Measurements from ENCODE around the gene MST1. TPM values are rescaled to one million over a fixed set of nuclear protein-coding genes. Genes with fewer than 3 reads are reported as not detected.

MST1 gene
- total RNA-seq, 6 donors from 2014 or later, result 8.9 to 58.7 (median 18.1) TPM

- 93 to 97% methylated on average over 9 to 32 of the region's 34 CpGs for WGBS, 2 donors
- no peaks in the 10 kb centered on the region for H3K36me3 ChIP-seq
- no peaks in the 10 kb centered on the region for H3K4me1 ChIP-seq
- H3K4me3 ChIP-seq, result no peak overlapping the region
- H3K27me3 ChIP-seq, result no peaks in the 10 kb centered on the region
- ATAC-seq (ENCODE audit: low FRiP score in 2 of 2) (no peak), DNase-seq (peak in 1 of 2 donors; percentile 77)
- H3K27ac ChIP-seq, result no peak overlapping the region
- no peak for TF ChIP-seq CTCF (IDR thresholded peaks at IDR 0.05)
- no peak for TF ChIP-seq POLR2A (IDR thresholded peaks at IDR 0.05)
- TF ChIP-seq EP300 (IDR thresholded peaks at IDR 0.05), result no peak
- no peak for TF ChIP-seq POLR2AphosphoS5 (IDR thresholded peaks at IDR 0.05)
- H3K9me3 ChIP-seq, result no peaks in the 10 kb centered on the region
These were observed 26.4 kb downstream of the MST1 start for GRCh38 chr3:49662720-49663413.

- ATAC-seq (ENCODE audit: low FRiP score in 2 of 2) (no peak), DNase-seq (no peak)
- H3K36me3 ChIP-seq, result no peaks in the 10 kb centered on the region
- no peak overlapping the region for H3K4me3 ChIP-seq
- no peaks in the 10 kb centered on the region for H3K27me3 ChIP-seq
- no peaks in the 10 kb centered on the region for H3K4me1 ChIP-seq
- no peaks in the 10 kb centered on the region for H3K9me3 ChIP-seq
- no peak for TF ChIP-seq POLR2A (IDR thresholded peaks at IDR 0.05)
- TF ChIP-seq EP300 (IDR thresholded peaks at IDR 0.05), result no peak
- no peak for TF ChIP-seq CTCF (IDR thresholded peaks at IDR 0.05)
- TF ChIP-seq POLR2AphosphoS5 (IDR thresholded peaks at IDR 0.05), result no peak
- no peak overlapping the region for H3K27ac ChIP-seq
- 87 to 90% methylated on average over 19 to 22 of the region's 22 CpGs for WGBS, 2 donors
These were observed 27.3 kb downstream of the MST1 start for GRCh38 chr3:49662021-49662420.

- ATAC-seq (ENCODE audit: low FRiP score in 2 of 2), result no peak
These were observed 28.0 kb downstream of the MST1 start for GRCh38 chr3:49661281-49661680.

GRCh38 chr3:49659756-49660155, 29.5 kb downstream of the MST1 start:
- no peaks in the 10 kb centered on the region for H3K9me3 ChIP-seq
- no peak for DNase-seq
- no peaks in the 10 kb centered on the region for H3K27me3 ChIP-seq
- H3K36me3 ChIP-seq, result no peaks in the 10 kb centered on the region
- no peak overlapping the region for H3K4me3 ChIP-seq
- H3K27ac ChIP-seq, result no peak overlapping the region
- 77 to 78% methylated on average over 4 of the region's 4 CpGs for WGBS, 2 donors
- no peak for ATAC-seq (ENCODE audit: low FRiP score in 2 of 2)
- H3K4me1 ChIP-seq, result no peaks in the 10 kb centered on the region
- TF ChIP-seq POLR2AphosphoS5 (IDR thresholded peaks at IDR 0.05) (no peak), POLR2A (IDR thresholded peaks at IDR 0.05) (no peak), EP300 (IDR thresholded peaks at IDR 0.05) (no peak), CTCF (IDR thresholded peaks at IDR 0.05) (no peak)

More at GRCh38 chr3:49661281-49661680, 28.0 kb downstream of the MST1 start:
- DNase-seq, result no peak
- Histone ChIP-seq H3K27ac (no peak overlapping the region), H3K4me3 (no peak overlapping the region), H3K4me1 (no peaks in the 10 kb centered on the region), H3K36me3 (no peaks in the 10 kb centered on the region), H3K27me3 (no peaks in the 10 kb centered on the region), H3K9me3 (no peaks in the 10 kb centered on the region)
- TF ChIP-seq POLR2A (IDR thresholded peaks at IDR 0.05) (no peak), EP300 (IDR thresholded peaks at IDR 0.05) (no peak), CTCF (IDR thresholded peaks at IDR 0.05) (no peak), POLR2AphosphoS5 (IDR thresholded peaks at IDR 0.05) (no peak)
- 87 to 89% methylated on average over 13 to 14 of the region's 14 CpGs for WGBS, 2 donors

GRCh38 chr3:49658711-49659110, 30.6 kb downstream of the MST1 start:
- TF ChIP-seq POLR2AphosphoS5 (IDR thresholded peaks at IDR 0.05), result no peak
- TF ChIP-seq CTCF (IDR thresholded peaks at IDR 0.05), result no peak
- no peak for TF ChIP-seq POLR2A (IDR thresholded peaks at IDR 0.05)
- TF ChIP-seq EP300 (IDR thresholded peaks at IDR 0.05), result no peak
- no peaks in the 10 kb centered on the region for H3K36me3 ChIP-seq
- no peaks in the 10 kb centered on the region for H3K4me1 ChIP-seq
- H3K27ac ChIP-seq, result no peak overlapping the region
- ATAC-seq (ENCODE audit: low FRiP score in 2 of 2) (no peak), DNase-seq (no peak)
- no peak overlapping the region for H3K4me3 ChIP-seq
- no peaks in the 10 kb centered on the region for H3K9me3 ChIP-seq
- WGBS, 2 donors, result 66 to 72% methylated on average over 2 of the region's 2 CpGs
- no peaks in the 10 kb centered on the region for H3K27me3 ChIP-seq
